ENCODE measurements around the gene LRRC8C.

The LRRC8C gene

DNA sequence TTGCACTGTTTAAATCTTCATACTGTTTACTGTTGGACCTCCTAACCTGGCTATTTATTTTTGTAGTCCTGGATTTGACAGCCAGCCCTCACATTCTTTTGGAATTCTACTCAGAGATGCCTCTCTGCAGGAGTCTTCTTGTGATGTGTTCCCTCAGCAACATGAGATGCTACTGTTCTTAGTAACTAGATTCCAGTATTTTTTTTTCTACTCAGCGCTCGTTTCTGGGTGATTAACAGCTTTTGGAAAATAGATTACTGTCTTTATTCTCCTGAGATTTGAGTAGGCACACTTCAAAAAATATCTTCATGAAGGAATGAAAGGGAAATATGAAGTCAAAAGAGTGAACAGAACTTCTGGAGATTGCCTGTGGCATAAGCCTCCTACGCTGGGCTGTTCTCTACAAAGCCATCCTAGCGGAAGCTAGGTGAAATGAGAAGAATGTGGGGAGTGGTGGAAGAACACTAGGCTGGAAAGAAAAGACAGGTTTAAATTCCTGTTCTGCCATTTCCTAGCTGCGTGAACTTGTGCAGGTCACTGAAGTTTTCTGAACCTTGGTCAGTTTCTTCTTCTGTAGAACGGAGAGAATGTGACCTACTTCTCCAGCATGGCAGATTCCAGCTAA is 75.9 kb downstream of the LRRC8C start:
- DNase-seq: no peak

DNA sequence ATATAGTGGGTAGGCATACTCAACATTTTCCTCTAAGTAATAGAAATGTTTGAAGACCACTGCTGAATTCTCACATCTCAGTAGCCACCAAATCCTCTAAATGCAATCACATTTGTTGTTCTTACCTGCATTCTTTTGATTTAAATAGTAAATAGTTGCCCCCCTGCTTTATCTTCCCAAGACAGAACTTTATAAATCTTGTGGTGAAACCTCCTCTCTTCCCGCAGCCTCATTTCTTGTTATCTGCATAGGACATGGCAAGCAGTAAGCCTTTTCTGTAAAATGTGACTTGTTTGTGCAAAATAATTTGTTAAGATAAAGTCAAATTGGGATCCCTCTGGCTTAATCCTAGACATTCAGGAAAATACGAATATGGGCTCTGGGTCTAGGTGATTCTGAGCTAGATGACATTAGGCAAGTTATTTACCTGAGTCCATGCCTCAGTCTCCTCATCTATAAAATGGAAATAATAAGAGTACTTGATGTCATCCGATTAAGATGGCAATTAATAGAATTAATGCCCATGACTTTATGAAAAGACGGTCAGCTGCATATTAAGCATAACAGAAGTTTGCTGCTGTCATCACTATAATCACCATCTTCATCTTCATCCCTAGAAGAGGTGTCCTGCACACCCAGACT is 77.7 kb downstream of the LRRC8C start:
- no peak for DNase-seq

DNA sequence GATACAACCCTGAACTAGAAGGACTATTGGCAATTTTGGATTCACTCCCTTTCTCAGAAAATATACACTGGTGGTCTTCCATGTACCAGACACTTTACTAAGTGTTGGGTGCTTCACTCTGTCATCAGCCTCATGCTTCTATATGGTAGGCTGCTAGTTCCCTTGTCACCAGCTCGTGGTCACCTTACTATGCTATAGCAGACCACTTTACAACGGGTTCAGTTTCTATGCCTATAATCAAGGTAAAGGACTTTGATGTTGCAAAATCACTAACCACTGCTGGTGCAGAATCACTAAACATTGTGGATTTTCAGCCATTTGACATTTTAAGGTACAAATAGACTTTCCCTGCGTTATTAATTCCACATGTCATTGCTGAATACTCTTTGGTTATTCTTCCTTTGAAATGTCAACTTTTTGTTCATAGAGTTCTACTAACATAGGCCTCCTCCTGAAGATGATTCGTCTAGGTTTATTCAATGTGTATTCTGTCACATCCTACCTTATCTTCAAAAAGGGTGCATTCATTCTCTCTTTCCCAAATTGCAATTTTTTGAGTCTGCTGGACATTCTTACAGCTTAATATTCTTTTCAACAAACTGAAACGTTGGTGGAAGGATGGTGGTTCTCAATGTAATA is 78.3 kb downstream of the LRRC8C start:
- DNase-seq: no peak

DNA sequence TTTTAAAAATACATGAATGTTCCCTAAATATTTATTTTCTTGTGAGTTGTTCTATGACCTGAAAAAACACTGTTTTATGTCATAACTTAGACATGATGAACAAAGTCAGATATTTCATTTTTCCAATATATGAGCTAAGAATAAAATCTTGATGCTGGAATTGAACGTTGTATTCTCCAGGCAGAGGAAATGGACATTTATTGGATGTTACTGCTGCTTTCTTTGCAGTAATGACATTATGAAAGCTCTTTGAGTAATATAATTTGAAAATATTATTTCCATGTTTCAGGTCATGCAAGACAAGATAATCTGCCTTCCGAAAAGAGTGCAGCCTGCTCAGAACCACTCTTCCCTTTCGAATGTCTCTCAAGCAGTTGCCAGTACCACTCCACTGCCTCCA is 79.5 kb downstream of the LRRC8C start:
- DNase-seq: no peak

DNA sequence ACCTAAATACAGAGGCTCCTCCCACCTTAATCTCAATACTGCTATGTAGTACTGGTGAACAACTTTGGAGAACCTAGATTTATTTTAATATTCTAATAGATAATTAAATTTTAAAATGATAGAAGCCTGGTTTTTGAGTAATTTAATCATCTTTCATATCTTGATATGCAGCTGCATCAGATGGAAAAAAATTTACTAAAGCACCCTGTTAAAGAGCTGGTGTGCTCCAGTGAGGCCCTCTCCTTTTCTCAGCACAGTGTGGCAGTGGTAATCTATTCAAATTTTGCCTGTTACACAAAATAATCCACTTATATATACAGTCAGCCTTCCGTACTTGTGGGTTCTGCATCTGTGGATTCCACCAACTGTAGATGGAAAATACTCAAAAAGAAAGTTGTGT is 82.8 kb downstream of the LRRC8C start:
- no peak for DNase-seq

DNA sequence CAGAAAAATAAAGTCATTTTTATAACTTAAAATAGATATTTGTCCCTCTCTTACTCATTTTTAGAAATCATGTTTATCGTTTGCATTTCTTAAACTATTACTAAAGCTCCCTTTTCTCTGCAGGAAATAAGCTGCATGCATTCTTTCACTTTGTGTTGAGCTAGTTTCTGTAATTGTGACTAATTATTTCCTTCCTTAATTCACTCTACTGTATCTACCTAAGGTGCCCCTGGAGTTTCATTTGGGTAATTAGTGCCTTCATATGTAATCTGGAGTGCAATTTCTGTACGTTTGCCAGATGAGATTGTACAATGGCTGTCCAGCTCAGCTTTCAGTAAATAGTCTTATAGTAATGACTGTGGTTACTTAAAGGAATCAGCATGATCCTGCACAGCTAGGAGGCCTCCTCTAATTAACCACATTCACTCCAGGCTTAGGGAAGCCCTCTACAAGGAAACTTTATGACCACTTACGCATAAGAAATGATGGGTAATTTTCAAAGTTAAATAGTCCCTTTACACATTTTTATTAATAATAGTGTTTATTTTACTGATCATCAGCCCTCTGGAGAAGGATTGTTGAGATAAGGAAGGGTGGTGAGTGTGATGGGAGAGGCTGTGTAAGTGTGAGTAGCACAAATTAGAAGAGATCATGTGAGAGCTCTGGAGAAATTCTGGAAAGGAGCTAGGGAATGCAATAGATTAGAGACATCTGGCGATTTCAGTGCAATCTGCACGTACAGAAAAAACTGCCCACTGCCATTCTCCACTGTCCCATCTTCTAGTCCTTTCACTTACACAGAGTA is 86.8 kb downstream of the LRRC8C start:
- DNase-seq: no peak

DNA sequence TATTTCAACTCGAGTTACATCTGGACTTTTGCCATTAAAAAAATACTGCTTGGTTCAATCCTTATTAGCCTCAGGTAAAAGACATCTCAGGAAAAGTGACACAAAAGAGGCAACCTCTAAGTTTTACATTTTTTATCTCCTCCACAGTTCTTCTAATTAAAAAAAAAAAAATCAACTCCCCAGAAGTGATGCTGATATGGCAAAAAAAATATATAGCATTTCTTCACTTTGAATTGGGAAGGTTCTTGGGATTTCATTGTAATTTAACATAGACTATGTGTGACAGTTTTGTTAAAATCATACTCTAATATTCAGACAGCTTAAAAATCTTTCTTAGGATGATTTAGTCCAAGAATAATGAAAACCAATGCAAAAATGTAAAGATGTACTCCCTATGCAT is 87.9 kb downstream of the LRRC8C start:
- DNase-seq: no peak

GRCh38 chr1:89721351-89721750 is 88.4 kb downstream of the LRRC8C start:
- DNase-seq: no peak

DNA sequence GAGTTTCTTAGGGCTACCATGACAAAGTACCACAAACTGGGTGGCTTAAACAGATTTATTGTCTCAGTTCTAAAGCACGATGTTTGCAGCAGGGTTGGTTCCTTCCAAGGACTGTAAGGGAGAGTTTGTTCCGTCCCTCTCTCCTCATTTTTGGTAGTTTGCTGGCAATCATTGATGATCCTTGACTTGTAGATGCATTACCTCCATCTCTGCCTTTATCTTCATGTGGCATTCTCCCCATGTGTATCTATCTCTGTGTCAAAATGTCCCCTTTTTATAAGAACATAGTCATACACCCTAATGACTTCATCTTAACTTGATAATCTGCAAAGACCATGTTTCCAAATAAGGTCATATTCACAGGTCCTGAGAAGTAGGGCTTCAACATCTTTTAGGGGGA is 90.2 kb downstream of the LRRC8C start:
- DNase-seq: no peak

DNA sequence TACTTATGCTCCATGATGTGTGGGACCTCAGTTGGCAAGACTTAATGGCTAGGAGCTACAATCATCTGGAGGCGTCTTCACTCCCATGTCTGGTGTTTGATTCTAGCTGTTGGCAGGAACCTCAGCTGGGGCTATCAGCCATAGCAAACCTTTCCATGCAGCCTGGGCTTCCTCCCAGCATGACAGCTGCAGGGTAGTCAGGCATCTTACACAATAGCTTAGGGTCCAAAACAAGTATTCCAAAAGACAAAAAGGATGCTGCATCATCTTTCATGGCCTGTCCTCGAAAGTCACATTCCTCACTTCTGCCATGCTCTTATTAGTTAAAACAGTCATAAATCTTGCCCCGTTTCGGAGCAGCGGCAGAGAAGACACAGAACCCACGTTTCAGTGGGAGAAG is 90.9 kb downstream of the LRRC8C start:
- DNase-seq: no peak

- peak; percentile 29 to 36 for DNase-seq
Observed at GRCh38 chr1:89724369-89725010, 91.6 kb downstream of the LRRC8C start.

- peak; percentile 31 to 45 for DNase-seq
Observed at GRCh38 chr1:89725011-89725370, 92.1 kb downstream of the LRRC8C start.

DNA sequence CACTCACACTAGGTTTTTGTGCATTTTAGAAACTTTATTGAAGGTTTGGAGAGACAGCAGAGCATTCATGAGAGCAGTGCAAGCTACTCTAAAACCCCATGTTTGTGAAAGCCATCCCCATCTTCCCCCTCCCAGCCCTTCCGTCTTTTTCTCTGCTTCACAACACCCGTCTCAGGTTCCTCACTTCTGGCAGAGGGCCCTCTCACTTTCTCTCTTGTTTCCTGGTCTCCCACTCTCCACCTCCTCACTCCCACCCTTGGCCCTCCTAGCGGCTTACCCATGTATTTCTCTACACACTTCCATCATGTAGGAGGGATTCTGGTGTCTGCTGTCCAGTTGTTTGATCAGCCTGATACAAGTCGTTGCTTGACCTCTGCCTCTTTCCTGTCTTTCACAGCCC is 92.7 kb downstream of the LRRC8C start:
- DNase-seq: no peak

GRCh38 chr1:89727517-89728312 is 94.8 kb downstream of the LRRC8C start:
- DNase-seq: no peak

- DNase-seq: no peak
Observed at GRCh38 chr1:89728381-89728780, 95.5 kb downstream of the LRRC8C start.

GRCh38 chr1:89732206-89732605 is 99.3 kb downstream of the LRRC8C start:
- no peak for DNase-seq

- no peak for DNase-seq
Observed at GRCh38 chr1:89732643-89733222, 99.8 kb downstream of the LRRC8C start.

GRCh38 chr1:89733748-89734147 is 100.8 kb downstream of the LRRC8C start:
- DNase-seq: no peak

GRCh38 chr1:89734442-89734841 is 101.5 kb downstream of the LRRC8C start:
- DNase-seq: no peak

DNA sequence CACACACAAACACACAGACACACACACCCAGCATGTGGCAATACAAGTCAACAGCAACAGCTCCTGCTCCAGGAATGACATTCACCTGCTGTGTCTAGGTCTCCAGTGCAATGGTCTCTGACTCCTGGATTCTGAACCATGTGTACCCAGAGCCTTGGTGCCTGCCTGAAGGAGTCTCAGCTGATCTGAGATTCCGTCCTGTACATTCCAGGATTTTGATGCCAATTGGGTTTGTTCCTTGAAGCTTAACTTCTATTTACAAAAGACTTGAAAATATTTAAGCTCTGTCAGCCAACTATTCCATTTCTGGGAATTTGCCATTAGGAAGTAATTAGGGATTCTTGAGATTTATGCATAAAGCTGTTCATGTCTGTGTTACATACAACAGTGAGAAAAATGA is 102.6 kb downstream of the LRRC8C start:
- no peak for DNase-seq

GRCh38 chr1:89736937-89737733 is 104.2 kb downstream of the LRRC8C start:
- no peak for DNase-seq

Data from activated CD4-positive, alpha-beta T cell treated with anti-CD3 and anti-CD28 coated beads, Interleukin-2, amount 50 U/mL, for 4 hours (primary cell).